Measurements from ENCODE around the gene EMID1.

Gene EMID1

DNA sequence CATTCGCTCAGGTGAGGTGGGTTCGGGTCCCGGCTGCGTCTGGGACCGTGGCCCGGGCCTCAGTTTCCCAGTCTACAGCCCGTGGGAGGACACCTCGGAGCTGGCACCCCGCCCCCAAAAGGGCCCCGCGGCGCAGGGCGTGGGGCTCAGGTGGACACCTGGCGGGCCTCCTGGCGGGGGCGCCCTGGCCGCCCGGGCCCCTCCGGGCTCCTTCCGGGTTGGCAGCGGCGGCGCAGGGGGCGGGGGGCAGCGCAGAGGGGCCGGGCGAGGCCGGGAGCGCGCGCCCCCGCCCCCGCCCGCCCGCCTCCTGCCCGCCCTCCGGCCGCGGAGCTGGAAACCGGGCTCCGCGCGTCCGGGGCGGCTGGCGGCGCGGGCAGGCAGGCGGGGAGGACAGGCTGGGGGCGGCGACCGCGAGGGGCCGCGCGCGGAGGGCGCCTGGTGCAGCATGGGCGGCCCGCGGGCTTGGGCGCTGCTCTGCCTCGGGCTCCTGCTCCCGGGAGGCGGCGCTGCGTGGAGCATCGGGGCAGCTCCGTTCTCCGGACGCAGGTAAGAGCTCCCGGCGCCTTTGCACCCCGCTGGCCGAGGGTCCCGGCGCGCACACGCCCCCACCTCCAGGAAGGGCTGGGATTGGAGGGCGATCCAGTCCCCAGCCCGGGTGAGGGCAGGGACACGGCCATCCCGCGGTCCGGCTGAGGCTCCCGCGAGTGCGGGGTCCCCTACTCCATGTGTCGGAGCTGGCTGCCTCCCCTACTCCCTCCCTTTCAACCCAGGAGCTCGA is at the start of gene EMID1:
TSS of gene EMID1 (plus strand) at position 303 of the 778 bp plus-strand sequence. CDS start at position 446, 143 bp downstream.
- in situ Hi-C loops (cut with MboI; ENCODE audit: low pct_unique_long_range_greater_than_20kb, low sequenced_read_pairs) = no loop called here
- DNase-seq = no peak

DNA sequence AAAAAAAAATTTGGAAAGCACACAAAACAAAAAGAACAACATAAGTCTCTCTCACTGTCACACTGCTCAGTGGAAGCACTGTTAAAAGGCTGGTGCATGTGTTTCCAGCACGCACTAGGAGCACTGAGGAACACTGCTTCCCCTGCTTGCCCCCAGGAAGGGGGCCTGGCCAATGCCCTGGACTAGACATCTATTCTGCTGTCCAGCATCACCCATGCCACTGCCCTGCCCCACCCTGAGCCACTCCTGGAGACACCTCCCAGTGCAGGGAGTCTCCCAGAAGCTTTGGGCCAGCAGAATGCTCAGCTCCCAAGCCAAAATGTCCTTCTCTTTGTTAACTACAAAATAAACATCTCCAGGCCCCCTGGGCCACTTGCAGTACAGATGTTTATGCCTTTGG is 49.7 kb upstream of the EMID1 start:
- in situ Hi-C loops (cut with MboI; ENCODE audit: low pct_unique_long_range_greater_than_20kb, low sequenced_read_pairs) = no loop called here
- no peak for DNase-seq

DNA sequence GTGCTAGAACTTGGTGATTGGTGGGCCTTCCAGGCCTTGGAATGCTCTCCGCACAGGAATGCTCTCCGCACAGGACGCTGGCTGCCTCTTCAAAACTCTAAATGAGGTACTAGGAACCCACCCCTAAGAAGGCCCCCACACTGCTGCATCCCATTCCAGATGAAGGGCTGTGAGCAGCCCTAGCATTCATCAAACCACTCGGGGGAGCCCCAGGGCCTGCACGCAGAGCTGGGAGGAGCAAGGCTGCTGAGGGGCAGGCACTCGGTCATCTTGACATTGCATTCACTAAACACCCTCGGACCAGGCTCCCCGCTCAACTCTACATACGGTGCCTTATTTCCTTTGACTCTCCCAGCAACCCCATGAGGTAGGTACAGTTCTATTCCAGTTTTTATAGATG is 49.2 kb upstream of the EMID1 start:
- peak; percentile 25 for DNase-seq
- in situ Hi-C loops (cut with MboI; ENCODE audit: low pct_unique_long_range_greater_than_20kb, low sequenced_read_pairs) = no loop called here

DNA sequence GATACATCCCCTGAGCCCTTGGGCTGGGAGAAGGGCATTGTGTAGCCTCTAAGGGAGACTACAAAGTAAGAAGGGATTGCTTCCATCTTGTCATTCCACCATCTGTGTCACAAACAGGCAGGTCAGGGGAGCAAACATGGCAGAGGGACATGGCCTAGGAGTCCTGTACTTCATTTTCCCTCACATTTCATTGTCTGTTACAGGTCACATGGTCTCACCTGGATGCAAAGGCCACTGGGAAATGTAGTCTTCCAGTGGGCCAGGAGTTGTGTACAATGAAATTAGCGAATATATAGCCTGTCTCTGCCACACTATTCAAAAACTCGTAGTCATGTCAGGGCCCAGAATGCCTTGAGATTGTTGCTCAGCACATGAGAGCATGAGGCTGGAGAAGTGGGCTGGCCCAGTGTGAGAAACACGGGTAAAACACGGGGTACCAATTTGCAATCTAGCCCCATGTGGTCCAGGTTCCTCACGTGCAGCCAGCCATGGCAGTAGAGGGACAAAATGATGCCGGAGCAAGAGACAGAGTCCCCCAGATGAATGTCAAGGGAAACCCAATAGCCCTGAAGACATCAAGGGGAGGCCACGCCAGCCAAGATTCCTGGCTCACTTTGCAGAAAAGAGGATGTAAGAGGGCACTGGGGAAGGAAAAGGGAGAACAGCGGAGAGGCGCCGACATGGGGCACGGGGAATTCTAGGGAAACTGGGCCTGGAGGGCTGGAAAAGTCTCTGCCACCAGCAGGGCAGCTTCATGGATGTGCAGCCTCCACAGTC is 47.7 kb upstream of the EMID1 start:
- no peak for DNase-seq
- in situ Hi-C loops (cut with MboI; ENCODE audit: low pct_unique_long_range_greater_than_20kb, low sequenced_read_pairs) = no loop called here

DNA sequence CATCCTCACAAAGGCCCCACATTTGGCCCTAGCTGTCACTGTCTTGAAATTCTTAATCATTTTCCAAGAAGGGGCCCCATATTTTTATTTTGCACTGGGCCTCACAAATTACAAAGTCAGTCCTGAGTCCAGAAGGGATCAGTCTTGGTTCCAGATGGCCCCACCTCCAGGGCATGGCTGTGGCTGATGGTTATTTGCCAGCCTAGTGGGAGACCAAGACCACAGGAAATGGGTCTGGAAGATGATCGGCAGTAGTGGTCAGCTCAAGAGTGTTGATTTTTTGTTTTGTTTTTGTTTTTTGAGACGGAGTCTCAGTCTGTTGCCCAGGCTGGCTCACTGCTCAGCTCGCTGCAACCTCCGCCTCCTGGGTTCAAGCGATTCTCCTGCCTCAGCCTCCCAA is 47.1 kb upstream of the EMID1 start:
- in situ Hi-C loops (cut with MboI; ENCODE audit: low pct_unique_long_range_greater_than_20kb, low sequenced_read_pairs) = no loop called here
- DNase-seq = no peak

DNA sequence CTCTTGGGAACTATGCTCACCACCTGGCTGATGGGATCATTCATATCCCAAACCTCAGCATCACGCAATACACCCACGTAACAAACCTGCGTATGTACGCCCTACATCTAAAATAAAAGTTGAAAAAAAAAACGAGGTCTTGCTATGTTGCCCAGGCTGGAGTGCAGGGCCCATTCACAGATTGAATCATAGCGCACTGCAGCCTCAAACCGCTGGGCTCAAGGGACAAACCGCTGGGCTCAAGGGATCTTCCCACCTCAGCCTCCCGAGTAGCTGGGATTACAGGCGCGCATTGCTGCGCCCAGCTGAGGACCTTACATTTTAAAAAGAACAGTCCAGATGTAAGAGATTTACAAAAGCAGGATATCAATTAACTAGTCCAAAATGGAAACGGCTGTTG is 41.9 kb upstream of the EMID1 start:
- no peak for DNase-seq
- in situ Hi-C loops (cut with MboI; ENCODE audit: low pct_unique_long_range_greater_than_20kb, low sequenced_read_pairs) = no loop called here

DNA sequence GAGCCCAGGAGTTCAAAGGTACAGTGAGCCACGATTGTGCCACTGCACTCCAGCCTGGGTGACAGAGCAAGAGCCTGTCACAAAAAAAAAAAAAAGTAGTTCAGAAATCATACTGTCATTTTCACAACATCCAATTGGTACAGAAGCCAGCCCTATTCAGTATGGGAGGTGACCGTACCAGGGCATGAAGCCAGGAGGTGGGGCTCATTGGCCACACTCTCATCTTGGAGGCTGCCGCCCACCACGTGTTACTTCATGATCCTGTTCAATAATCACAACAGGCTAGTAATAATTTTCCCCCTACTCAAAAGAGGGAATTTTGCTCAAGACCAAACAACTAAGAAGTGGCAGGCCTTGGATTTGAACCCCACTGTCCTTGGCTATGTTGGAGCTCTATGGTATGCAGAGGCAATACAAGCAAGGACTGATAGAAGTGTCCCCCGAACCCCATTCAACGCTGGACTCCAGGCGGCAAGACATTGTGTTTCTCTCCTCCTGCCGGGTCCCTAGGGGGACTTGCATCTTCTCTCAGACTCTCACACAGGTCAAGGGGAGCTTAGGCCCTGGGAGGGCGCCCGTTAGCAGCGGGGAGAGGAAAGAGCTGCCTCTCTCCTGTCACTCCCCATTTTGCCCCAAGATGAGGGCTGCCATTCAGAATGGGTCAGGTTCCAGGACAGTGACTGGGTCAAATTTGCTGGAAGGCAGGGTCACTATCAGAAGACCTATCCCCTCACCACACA is 40.2 kb upstream of the EMID1 start:
- no peak for DNase-seq
- in situ Hi-C loops (cut with MboI; ENCODE audit: low pct_unique_long_range_greater_than_20kb, low sequenced_read_pairs) = no loop called here

DNA sequence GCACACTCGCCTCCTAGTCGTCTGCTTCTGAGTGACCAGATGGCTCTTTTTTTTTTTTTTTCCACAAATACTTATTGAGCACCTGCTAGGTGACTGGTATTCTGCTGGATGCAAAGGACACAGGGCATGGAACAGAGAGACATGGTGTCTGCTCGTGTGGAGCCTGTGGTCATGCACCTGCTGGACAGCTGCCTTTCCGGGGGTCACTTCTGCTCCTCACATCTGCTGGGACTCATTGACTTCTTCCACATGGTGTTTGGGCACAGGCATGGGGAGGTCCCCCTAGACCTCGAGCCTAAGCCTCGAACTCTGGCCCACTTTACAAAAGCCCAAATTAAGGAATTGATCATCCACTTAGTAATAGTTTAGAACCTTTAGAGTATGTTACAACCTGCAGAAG is 39.5 kb upstream of the EMID1 start:
- in situ Hi-C loops (cut with MboI; ENCODE audit: low pct_unique_long_range_greater_than_20kb, low sequenced_read_pairs) = no loop called here
- DNase-seq = no peak

DNA sequence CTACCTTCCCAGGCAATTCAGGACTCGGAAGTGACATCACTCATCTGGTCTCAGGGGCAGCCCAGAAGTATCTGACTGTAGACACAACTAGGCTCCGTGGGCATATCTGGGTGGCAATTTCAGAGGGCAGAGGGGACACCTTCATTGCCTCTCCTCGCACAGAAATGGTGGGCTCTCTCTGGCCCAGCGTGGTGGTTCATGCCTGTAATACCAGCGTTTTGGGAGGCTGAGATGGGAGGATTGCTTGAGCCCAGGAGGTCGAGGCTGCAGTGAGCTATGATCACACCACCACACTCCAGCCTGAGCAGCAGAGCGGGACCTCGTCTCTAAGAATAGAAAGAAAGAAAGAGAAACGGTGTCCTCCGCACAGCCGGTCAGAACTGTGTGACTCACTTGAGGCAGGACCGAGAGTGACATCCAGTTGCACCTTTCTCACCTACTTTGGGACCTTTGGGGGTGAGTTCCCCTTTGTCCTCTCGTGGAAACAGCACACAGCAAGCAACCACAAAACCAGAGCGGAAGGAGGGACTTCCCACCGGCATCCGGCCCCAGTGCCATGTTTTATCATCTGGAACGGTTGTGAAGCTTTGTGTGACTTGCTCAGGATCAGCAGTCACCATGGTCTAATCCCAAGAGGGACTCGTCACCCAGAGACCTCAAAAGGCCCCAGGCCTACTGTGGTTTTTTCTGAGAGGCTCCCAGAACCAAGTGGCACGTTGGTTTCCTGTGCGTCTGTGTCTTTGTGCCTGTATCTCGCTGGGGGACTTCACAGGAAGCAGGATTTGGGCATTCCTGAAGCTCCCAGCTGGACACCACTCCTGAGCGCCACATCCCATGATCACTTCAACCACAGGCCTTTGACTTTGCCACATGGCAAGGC is 38.4 kb upstream of the EMID1 start:
- peak; percentile 99 for DNase-seq
- in situ Hi-C loops (cut with MboI; ENCODE audit: low pct_unique_long_range_greater_than_20kb, low sequenced_read_pairs) = no loop called here

DNA sequence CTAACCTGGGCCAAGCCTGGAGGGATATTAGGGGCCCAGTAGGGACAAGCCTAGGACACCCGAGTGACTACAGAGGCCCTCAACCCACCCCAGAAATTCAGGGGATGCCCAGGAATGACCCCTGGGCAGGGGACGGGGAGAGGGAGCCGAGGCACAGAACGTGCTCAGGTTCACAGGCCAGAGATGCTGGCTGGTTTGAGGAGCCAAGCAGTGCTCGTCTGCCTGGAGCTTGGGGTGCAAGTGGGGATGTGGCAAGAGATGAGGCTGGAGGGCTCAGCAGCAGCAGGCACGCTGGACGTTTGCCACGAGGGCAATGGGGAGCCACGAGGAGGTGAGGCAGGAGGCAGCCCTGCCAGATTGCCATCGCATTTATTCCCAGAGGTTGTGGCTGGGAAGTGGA is 34.0 kb upstream of the EMID1 start:
- in situ Hi-C loops (cut with MboI; ENCODE audit: low pct_unique_long_range_greater_than_20kb, low sequenced_read_pairs) = no loop called here
- no peak for DNase-seq

DNA sequence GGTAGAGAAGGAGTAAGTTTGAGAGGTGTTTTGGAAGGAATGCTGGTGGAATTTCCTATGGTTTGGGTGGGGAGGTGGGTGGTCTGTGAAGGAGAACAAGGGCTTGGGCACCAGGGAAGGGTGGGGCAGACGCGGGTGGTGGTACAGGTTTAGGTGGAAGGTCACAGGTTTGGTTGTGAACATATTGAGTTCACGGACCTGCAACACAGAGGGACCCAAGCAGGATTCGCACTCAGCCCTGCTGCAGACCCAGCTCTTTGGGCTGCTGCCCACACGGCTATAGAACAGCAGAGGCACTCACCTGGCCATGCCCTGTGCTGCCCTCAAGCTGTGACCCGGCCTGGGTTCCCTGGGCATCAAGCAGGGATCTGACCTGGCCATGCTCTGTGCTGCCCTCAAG is 33.5 kb upstream of the EMID1 start:
- no peak for DNase-seq
- in situ Hi-C loops (cut with MboI; ENCODE audit: low pct_unique_long_range_greater_than_20kb, low sequenced_read_pairs) = no loop called here

DNA sequence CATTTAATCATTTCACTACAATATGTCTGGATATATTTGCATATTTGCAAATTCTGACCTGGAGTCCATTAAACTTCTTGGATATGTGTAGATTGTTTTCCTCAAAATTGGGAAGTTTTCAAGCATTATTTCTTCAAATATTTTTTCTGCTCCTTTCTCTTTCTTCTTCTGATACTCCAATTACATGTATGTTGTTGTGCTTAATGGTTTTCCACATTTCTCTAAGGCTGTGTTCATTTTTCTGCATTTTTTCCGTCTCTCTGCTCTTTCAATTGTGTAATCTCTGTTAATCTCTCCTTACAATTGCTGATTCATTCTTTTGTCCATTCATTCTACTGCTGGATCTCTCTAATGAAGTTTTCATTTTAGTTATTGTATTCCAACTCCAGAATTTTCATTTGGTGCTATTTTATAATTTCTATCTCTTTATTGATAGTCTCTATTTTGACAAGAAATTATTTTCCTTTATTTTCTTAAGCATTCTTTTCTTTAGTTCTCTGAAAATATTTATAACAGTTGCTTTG is 30.3 kb upstream of the EMID1 start:
- in situ Hi-C loops (cut with MboI; ENCODE audit: low pct_unique_long_range_greater_than_20kb, low sequenced_read_pairs) = no loop called here
- DNase-seq = no peak

DNA sequence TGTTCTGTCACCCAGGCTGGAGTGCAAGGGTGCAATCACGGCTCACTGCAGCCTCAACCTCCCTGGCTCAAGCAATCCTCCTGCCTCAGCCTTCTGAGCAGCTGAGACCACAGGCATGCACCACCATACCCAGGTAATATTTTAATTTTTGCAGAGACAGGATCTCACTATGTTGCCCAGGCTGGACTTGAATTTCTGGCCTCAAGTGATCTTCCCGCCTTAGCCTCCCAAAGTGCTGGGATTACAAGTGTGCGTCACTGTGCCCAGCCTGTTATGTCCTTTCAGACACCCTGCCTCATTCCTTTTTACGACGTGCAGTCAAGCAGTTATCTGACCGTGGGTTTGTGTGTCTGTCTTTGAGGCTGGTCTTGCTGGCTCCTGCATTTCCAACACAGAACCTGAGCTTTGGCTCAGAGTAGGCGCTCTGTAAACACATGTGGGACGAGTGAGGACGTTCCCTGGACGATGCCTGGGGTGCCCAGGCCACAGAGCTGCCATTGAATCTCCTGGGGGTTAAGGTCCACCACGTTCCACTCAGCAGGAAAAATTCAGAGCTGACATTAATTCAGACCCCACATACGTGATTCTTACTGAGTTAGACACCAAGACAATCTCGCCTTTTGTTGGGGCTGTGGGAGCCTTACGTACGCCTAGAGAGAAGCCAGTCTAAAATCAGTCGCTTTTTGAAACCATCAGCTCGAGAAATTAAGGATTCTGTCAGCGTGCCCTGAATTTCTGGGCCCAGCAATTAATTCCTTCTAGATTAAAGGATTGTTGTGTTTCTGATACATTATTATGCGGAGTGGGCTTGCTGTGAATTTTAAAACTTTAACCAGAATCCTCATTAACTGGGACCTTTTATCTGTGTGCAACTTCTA is 21.5 kb upstream of the EMID1 start:
- in situ Hi-C loops (cut with MboI; ENCODE audit: low pct_unique_long_range_greater_than_20kb, low sequenced_read_pairs) = no loop called here
- DNase-seq = no peak

DNA sequence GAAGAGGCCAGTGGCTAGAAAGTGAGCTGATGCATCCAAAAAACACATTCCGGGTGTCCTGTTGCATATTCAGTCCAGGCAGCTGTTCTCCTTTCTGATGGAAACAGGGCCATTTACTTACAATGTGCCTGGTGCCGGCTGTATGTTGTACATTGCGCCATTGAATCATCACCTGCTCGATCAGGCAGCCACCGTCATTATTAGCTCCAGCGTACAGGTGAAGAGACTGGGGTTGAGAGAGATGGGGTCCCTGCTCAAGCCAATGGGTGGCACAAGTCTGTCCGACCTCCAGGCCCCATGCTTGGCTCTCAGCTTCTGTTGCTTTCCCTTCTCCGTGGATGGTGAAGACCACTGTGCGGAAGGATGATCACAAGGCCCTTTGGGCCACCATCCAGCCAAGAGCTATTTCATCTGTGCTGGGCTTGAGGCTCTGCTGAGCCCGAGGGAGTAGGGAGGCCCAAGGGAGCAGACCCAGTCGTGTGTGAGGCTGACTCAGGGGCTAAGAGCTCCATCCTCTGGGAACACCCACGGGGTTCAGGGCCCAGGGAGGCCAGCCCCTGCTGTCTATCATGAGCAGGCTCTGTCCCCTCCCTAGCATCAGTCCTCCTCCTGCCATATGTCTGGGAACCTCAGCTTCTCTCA is 20.7 kb upstream of the EMID1 start:
- no peak for DNase-seq
- in situ Hi-C loops (cut with MboI; ENCODE audit: low pct_unique_long_range_greater_than_20kb, low sequenced_read_pairs) = no loop called here

DNA sequence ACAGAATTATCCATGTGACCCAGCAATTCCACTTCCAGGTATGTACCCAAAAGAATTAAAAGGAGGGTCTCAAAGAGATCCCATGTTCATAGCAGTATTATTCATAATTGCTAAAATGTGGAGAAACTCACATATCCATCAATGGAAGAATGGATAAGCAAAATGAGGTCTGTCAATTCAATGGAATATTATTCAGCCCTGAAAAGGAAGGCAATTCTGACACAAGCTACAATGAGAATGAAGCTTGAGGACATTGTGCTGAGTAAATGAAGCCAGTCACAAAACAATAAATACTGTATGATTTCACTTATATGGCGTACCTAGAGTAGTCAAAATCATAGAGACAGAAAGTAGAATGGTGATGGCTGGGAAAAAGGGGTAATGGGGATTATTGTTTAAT is 19.4 kb upstream of the EMID1 start:
- no peak for DNase-seq
- in situ Hi-C loops (cut with MboI; ENCODE audit: low pct_unique_long_range_greater_than_20kb, low sequenced_read_pairs) = no loop called here

DNA sequence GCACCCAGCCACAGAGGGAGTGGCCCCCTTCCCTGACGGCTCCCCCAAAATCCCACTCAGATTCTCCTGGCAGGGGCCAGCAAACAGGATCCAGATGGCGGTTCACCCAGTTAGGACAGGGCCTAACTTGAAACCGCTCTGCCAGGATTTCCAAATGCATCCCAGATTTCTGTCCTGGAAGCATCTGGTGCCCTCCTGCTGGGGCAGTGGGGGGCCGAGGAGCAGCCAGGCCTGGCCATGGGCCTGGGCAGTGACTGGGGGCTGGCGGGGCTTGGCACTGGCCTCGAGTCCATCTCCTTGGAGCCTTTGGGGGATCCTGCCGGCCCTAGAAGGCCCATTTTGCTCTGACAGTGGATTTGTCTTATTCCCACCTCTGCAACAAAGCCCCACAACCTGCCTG is 17.9 kb upstream of the EMID1 start:
- in situ Hi-C loops (cut with MboI; ENCODE audit: low pct_unique_long_range_greater_than_20kb, low sequenced_read_pairs) = no loop called here

DNA sequence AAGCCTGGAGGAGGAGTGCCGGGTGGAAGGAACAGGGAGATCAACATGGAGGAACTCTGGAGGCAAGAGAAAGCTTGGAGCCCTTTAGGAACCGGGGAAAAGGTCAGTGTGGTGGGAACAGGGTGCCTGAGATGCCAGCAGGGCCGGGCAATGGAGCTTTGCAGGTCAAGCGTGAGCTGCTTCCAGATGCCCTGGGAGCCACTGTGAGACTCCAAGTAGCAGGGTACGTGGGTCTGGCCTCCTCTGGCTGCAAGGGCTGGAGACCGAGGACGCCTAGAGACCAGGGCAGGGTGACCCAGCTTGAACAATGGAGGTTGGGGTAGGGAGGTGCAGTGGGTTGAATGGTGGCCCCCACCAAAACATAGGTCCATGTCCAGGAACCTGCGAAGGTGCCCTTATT is 15.6 kb upstream of the EMID1 start:
- in situ Hi-C loops (cut with MboI; ENCODE audit: low pct_unique_long_range_greater_than_20kb, low sequenced_read_pairs) = no loop called here
- no peak for DNase-seq

More for the DNA sequence above, 17.9 kb upstream of the EMID1 start:
- DNase-seq = no peak

DNA sequence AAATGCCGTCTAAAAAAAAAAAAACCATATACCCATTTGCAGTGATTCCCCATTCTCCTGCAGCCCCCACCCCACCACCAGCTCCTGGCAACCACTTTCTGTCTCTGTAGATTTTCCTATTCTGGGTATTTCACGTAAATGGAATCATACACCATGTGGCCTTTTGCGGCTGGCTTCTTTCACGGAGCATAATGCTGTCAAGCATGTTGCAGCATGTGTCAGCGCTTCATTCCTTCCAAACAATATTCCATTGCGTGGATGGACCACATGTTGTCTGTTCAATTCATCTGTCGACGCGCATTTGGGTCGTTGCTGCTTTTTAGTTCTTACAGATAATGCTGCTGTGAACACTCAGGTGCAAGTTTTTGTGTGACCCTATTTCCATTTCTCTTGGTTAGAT is 14.8 kb upstream of the EMID1 start:
- in situ Hi-C loops (cut with MboI; ENCODE audit: low pct_unique_long_range_greater_than_20kb, low sequenced_read_pairs) = no loop called here
- no peak for DNase-seq

All from KBM-7 (cell line).